RWPE1 (cell line): Measurements from ENCODE around the gene ITPR3.
A peak's percentile ranks its signal among the peaks of the same experiment; 100 is the strongest.

Experiments
- CTCF ChIA-PET: fragments of 350-600 bp; sonication (Branson Sonifier 250); formaldehyde crosslinking; extraction: SDS; loops from one replicate; lab custom pipeline; 2021; lab: Yijun Ruan, JAX
- POLR2A ChIA-PET: fragments of 400-600 bp; formaldehyde crosslinking; extraction: SDS; loops from one replicate; lab custom pipeline; 2020; ENCODE audit warnings: antibody characterized with exemption; ENCODE audit not compliant: low non-redundant PET; lab: Yijun Ruan, JAX
- DNase-seq: peaks from one replicate; pipeline ENCODE4 v3.0.0; 2012; ENCODE audit warnings: low spot score
- H3K27ac ChIP-seq: fragments of 450-650 bp; 2 replicates; pipeline ENCODE4 v1.5.1; 2017
- TF ChIP-seq, protein P1 (sequence below): fragments of 450-650 bp; conservative IDR thresholded peaks from 2 replicates; pipeline ENCODE4 v1.5.1; 2017; ENCODE audit warnings: low read depth, mild to moderate bottlenecking

The ITPR3 gene

DNA sequence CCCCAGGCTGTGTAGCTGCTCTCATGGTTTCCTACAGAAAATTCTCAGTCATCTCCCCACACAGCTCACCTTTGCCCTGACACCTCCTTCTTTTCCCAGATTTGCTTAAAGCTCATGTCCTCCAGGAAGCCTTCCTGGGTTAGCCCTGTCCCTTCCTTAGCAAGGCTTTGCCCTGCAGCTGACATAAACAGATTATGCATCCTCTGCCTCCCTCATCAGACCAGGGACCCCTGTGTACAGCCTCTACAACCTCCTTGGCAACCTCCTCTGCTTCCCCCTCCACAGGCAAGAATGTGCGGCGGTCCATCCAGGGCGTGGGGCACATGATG lies 50.6 kb downstream of the ITPR3 start:
- TF ChIP-seq, protein P1, sequence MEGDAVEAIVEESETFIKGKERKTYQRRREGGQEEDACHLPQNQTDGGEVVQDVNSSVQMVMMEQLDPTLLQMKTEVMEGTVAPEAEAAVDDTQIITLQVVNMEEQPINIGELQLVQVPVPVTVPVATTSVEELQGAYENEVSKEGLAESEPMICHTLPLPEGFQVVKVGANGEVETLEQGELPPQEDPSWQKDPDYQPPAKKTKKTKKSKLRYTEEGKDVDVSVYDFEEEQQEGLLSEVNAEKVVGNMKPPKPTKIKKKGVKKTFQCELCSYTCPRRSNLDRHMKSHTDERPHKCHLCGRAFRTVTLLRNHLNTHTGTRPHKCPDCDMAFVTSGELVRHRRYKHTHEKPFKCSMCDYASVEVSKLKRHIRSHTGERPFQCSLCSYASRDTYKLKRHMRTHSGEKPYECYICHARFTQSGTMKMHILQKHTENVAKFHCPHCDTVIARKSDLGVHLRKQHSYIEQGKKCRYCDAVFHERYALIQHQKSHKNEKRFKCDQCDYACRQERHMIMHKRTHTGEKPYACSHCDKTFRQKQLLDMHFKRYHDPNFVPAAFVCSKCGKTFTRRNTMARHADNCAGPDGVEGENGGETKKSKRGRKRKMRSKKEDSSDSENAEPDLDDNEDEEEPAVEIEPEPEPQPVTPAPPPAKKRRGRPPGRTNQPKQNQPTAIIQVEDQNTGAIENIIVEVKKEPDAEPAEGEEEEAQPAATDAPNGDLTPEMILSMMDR: no peak
- peak overlapping the region; percentile 87 for H3K27ac ChIP-seq
- ChIA-PET CTCF (interaction anchor here (0.9 to 1.3 kb wide), 2 partner anchors 11 to 60 kb away, joined by 5 to 6 read pairs; no protein-coding TSS in a partner anchor), POLR2A (no interaction called here)
- DNase-seq: no peak

DNA sequence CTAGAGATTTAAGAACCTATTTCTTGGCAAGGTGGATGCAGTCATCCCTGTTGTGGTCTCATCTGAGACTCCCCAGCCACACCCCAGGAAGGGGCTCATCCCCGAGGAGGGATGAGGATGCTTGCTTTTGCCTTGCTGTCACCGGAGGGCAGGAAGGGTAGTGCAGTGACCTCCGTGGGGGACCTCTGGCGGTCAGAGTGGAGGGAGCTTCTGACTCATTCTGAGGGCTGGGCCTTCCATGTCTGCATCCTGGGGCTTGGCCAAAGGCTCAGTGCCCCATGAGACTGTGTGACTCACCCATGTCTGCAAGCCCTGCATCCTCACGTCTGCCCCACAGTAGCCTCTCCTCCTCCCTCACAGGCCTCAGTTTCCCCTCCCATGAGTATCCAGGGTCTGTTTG lies 51.7 kb downstream of the ITPR3 start:
- peak; percentile 73 for DNase-seq
- ChIA-PET POLR2A (no interaction called here), CTCF (interaction anchor here (0.5 to 1.3 kb wide), 6 partner anchors 10 to 83 kb away, joined by 3 to 6 read pairs (median 4); no protein-coding TSS in a partner anchor)
- H3K27ac ChIP-seq: peak overlapping the region; percentile 87
- TF ChIP-seq, protein P1: peak; percentile 65

DNA sequence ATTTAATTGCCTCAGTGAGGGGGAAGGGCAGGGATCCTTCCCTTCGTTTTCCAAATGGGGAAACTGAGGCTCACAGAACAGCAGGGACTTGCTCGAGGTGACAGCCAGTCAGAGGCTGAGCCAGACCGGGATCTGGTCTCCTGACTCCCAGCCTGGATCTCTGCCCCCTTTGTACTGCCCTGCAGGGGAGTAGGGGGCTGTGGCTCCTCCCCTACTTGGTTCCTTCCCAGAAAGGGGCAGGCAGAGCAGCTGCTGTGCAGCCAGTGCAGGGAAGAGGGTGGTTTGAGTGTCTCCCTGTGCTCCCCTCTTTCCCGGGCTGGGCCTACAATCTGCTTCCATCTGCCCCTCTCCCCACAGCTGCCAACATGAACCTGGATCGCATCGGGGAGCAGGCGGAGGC lies 52.7 kb downstream of the ITPR3 start:
- CTCF ChIA-PET: interaction anchor here (0.6 kb wide), 1 partner anchor 115 kb away, joined by 3 read pairs; no protein-coding TSS in a partner anchor
- peak overlapping the region; percentile 87 for H3K27ac ChIP-seq
- POLR2A ChIA-PET: no interaction called here
- no peak for DNase-seq
- TF ChIP-seq, protein P1: no peak

DNA sequence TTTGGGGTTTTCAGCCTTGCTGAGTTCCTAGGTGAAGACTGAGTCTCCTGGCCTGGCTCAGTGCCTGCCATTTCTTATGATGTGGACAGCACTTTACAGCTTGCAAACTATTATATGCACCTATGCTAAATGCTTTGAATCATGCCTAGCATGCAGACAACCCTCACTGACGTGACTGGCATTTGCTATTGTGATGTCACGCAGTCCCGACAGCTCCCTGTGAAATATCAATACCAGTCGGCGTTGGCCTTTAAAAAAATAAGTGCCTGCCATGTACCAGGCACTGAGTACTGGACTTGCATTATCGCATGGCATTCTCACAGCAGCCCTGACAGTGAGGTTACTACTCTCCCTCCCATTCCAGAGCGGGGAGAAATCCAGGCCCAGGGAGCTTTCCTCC lies 54.8 kb downstream of the ITPR3 start:
- POLR2A ChIA-PET: no interaction called here
- CTCF ChIA-PET: interaction anchor here (0.6 kb wide), 1 partner anchor 12 kb away, joined by 4 read pairs; no protein-coding TSS in a partner anchor
- TF ChIP-seq, protein P1: no peak
- peak overlapping the region; percentile 62 for H3K27ac ChIP-seq
- DNase-seq: no peak

DNA sequence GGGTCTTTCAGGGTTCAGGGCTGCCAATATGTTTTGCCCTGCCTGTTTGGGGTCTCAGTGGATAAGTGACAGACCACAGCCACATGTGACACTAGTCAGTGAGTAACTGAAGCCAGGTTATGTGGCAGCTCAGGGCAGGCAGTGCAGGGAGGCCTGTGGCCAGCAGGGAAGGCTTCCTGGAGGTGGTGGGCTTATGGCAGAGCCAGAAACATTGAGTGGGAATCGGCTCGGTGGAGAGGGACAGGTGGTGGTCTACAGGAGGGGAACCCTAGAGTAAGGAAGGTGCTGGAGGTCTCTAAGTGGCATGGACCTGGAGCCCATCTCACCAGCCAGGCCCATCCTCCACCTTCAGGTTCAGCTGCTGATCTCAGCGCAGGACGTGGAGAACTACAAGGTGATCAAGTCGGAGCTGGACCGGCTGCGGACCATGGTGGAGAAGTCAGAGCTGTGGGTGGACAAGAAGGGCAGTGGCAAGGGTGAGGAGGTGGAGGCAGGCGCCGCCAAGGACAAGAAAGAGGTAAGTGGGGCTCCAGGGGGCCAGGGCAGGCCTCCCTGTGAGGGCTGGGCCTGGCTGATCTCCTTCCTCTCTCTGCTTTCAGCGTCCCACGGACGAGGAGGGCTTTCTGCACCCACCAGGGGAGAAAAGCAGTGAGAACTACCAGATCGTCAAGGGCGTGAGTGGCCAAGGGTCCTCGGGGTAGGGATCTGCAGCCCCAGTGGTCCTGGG lies 55.5 kb downstream of the ITPR3 start:
- ChIA-PET CTCF (no interaction called here), POLR2A (no interaction called here)
- peak overlapping the region; percentile 62 for H3K27ac ChIP-seq
- DNase-seq: no peak
- TF ChIP-seq, protein P1: no peak

DNA sequence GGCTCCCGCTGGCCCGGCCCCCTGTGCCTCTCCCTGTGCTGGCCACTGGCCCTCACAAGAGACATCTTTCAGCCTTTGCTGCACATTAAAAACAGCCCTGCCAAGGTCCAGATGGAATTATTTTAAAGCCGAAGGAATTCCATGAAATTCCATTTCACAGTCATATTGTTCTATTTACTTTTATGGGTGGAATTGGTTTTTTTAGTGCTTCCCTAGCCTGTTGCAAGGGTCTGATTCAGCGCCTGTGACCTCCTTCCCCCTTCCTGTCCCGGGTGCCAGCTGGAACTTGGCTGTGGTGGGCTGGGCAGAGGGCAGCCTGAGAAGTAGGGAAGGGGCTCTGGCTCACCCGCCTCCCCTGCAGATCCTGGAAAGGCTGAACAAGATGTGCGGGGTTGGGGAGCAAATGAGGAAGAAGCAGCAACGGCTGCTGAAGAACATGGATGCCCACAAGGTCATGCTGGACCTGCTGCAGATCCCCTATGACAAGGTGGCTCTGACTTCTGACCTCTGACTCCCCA lies 56.1 kb downstream of the ITPR3 start:
- DNase-seq: no peak
- H3K27ac ChIP-seq: peak overlapping the region; percentile 62
- TF ChIP-seq, protein P1: no peak
- ChIA-PET POLR2A (no interaction called here), CTCF (no interaction called here)
